SKM-1 treated with dmso at 0.1 percent for 144 hours (cell line): ENCODE results near the gene ROBO1.

Experiments
- DNase-seq: peaks from one replicate; lab custom pipeline; 2025; ENCODE audit not compliant: unreplicated experiment; lab: John Stamatoyannopoulos, UW

Gene ROBO1

GRCh38 chr3:79478620-79479019 is 289.2 kb downstream of the ROBO1 start:
- DNase-seq = no peak

- DNase-seq = no peak
Measured at GRCh38 chr3:79477242-79477641, 290.6 kb downstream of the ROBO1 start.

- no peak for DNase-seq
Measured at GRCh38 chr3:79473993-79474392, 293.8 kb downstream of the ROBO1 start.

- no peak for DNase-seq
Measured at GRCh38 chr3:79467721-79468120, 300.1 kb downstream of the ROBO1 start.

GRCh38 chr3:79461129-79461792 is 306.5 kb downstream of the ROBO1 start:
- no peak for DNase-seq

GRCh38 chr3:79453600-79453999 is 314.2 kb downstream of the ROBO1 start:
- no peak for DNase-seq

- no peak for DNase-seq
Measured at GRCh38 chr3:79436387-79436786, 331.4 kb downstream of the ROBO1 start.

GRCh38 chr3:79427081-79427480 is 340.7 kb downstream of the ROBO1 start:
- no peak for DNase-seq

GRCh38 chr3:79424811-79425210 is 343.0 kb downstream of the ROBO1 start:
- no peak for DNase-seq

- DNase-seq = no peak
Measured at GRCh38 chr3:79423417-79423816, 344.4 kb downstream of the ROBO1 start.

- DNase-seq = no peak
Measured at GRCh38 chr3:79421273-79421672, 346.5 kb downstream of the ROBO1 start.

- no peak for DNase-seq
Measured at GRCh38 chr3:79418855-79419621, 348.8 kb downstream of the ROBO1 start.

GRCh38 chr3:79415356-79415755 is 352.4 kb downstream of the ROBO1 start:
- no peak for DNase-seq

- no peak for DNase-seq
Measured at GRCh38 chr3:79414806-79415205, 353.0 kb downstream of the ROBO1 start.

GRCh38 chr3:79414035-79414434 is 353.8 kb downstream of the ROBO1 start:
- no peak for DNase-seq

- DNase-seq = no peak
Measured at GRCh38 chr3:79412537-79412936, 355.3 kb downstream of the ROBO1 start.

GRCh38 chr3:79410617-79411016 is 357.2 kb downstream of the ROBO1 start:
- DNase-seq = no peak

GRCh38 chr3:79410136-79410535 is 357.7 kb downstream of the ROBO1 start:
- DNase-seq = no peak

- no peak for DNase-seq
Measured at GRCh38 chr3:79406175-79406574, 361.6 kb downstream of the ROBO1 start.

GRCh38 chr3:79405183-79405582 is 362.6 kb downstream of the ROBO1 start:
- no peak for DNase-seq

- no peak for DNase-seq
Measured at GRCh38 chr3:79396595-79396994, 371.2 kb downstream of the ROBO1 start.

- DNase-seq = no peak
Measured at GRCh38 chr3:79392479-79392878, 375.3 kb downstream of the ROBO1 start.

- no peak for DNase-seq
Measured at GRCh38 chr3:79390352-79390751, 377.4 kb downstream of the ROBO1 start.
